HAP-1 (cell line): Measurements from ENCODE around the gene FLYWCH1.

Experiments
- DNase-seq, 2 experiments: peaks; one replicate each; pipeline ENCODE4 v3.0.0-alpha.2; 2016 to 2020; ENCODE audit warnings: low spot score in 2 of 2
- H3K27me3 ChIP-seq: fragments of 250-450 bp; sonication (Bioruptor Pico); 2 replicates; pipeline ENCODE4 v1.5.1; 2020; ENCODE audit warnings: low read depth, mild to moderate bottlenecking, moderate library complexity
- H3K36me3 ChIP-seq: fragments of 250-450 bp; sonication (Bioruptor Pico); replicated peaks from 2 replicates; pipeline ENCODE4 v1.5.1; 2020; ENCODE audit warnings: mild to moderate bottlenecking
- H3K4me1 ChIP-seq: fragments of 250-450 bp; sonication (Bioruptor Pico); 2 replicates; pipeline ENCODE4 v1.5.1; 2020; ENCODE audit warnings: mild to moderate bottlenecking
- H3K4me3 ChIP-seq: fragments of 250-450 bp; sonication (Bioruptor Pico); 2 replicates; pipeline ENCODE4 v1.5.1; 2020; ENCODE audit warnings: mild to moderate bottlenecking, moderate library complexity
- H3K9me3 ChIP-seq: fragments of 250-450 bp; sonication (Bioruptor Pico); 2 replicates; pipeline ENCODE4 v1.5.1; 2020; ENCODE audit warnings: mild to moderate bottlenecking, moderate library complexity
- in situ Hi-C: fragments of 300-500 bp; cut with MboI; formaldehyde crosslinking; loops from 3 replicates; pipeline ENCODE4 v1.14.3; 2020; ENCODE audit warnings: low sequenced_read_pairs, inconsistent platforms, mixed read lengths

FLYWCH1 gene

GRCh38 chr16:2956579-2956956 lies 44.8 kb downstream of the FLYWCH1 start:
- in situ Hi-C loops, result no loop called here
- DNase-seq, result no peak
- Histone ChIP-seq H3K4me3 (no peak overlapping the region), H3K27me3 (no peaks in the 10 kb centered on the region), H3K36me3 (no peaks in the 10 kb centered on the region), H3K4me1 (no peaks in the 10 kb centered on the region), H3K9me3 (no peaks in the 10 kb centered on the region)

- H3K4me3 ChIP-seq, result no peak overlapping the region
- H3K36me3 ChIP-seq, result no peaks in the 10 kb centered on the region
- peaks cover 2% of the 10 kb centered on the region; the same call in 1 of the 2 replicates for H3K4me1 ChIP-seq
- no peaks in the 10 kb centered on the region for H3K27me3 ChIP-seq
- no peaks in the 10 kb centered on the region for H3K9me3 ChIP-seq
- in situ Hi-C loops, result no loop called here
- no peak for DNase-seq
These were observed 47.5 kb downstream of the FLYWCH1 start for GRCh38 chr16:2959206-2959605.

- Histone ChIP-seq H3K4me1 (peaks cover 5% of the 10 kb centered on the region; the same call in 1 of the 2 replicates), H3K36me3 (no peaks in the 10 kb centered on the region), H3K27me3 (no peaks in the 10 kb centered on the region), H3K4me3 (no peak overlapping the region), H3K9me3 (no peaks in the 10 kb centered on the region)
- no peak for DNase-seq
- in situ Hi-C loops, result no loop called here
These were observed 48.7 kb downstream of the FLYWCH1 start for GRCh38 chr16:2960183-2961010.

GRCh38 chr16:2962334-2963073 lies 50.8 kb downstream of the FLYWCH1 start:
- H3K27me3 ChIP-seq, result no peaks in the 10 kb centered on the region
- H3K36me3 ChIP-seq, result no peaks in the 10 kb centered on the region
- in situ Hi-C loops, result no loop called here
- H3K4me3 ChIP-seq, result peak overlapping the region; percentile 68
- H3K4me1 ChIP-seq, result peaks cover 5% of the 10 kb centered on the region; the same call in 1 of the 2 replicates
- no peaks in the 10 kb centered on the region for H3K9me3 ChIP-seq
- peak in 1 of 2 experiments; percentile 43 for DNase-seq

GRCh38 chr16:2963074-2963722 lies 51.5 kb downstream of the FLYWCH1 start:
- Histone ChIP-seq H3K4me1 (peaks cover 8% of the 10 kb centered on the region), H3K27me3 (no peaks in the 10 kb centered on the region), H3K36me3 (no peaks in the 10 kb centered on the region), H3K9me3 (no peaks in the 10 kb centered on the region), H3K4me3 (peak overlapping the region; percentile 68)
- peak in 1 of 2 experiments; percentile 61 for DNase-seq
- in situ Hi-C loops, result no loop called here

- DNase-seq, result peak; percentile 92 to 97
- no peaks in the 10 kb centered on the region for H3K9me3 ChIP-seq
- H3K27me3 ChIP-seq, result no peaks in the 10 kb centered on the region
- peak within 1 kb of the TSS; percentile 68 for H3K4me3 ChIP-seq
- H3K4me1 ChIP-seq, result peaks cover 15% of the 10 kb centered on the region
- H3K36me3 ChIP-seq, result no peaks in the 10 kb centered on the region
- in situ Hi-C loops, result no loop called here
These were observed 52.2 kb downstream of the FLYWCH1 start, which contains the start of gene KREMEN2 for GRCh38 chr16:2963723-2964474. TSS of gene KREMEN2 (plus strand) at chr16:2964275. CDS start at chr16:2964521, 246 bp downstream.

- Histone ChIP-seq H3K4me3 (peak overlapping the region; percentile 68), H3K27me3 (no peaks in the 10 kb centered on the region), H3K9me3 (no peaks in the 10 kb centered on the region), H3K4me1 (peaks cover 16% of the 10 kb centered on the region), H3K36me3 (peaks cover 4% of the 10 kb centered on the region)
- in situ Hi-C loops, result no loop called here
- DNase-seq, result peak; percentile 89 to 98
These were observed 53.0 kb downstream of the FLYWCH1 start for GRCh38 chr16:2964475-2965336.

GRCh38 chr16:2966043-2966807 lies 54.5 kb downstream of the FLYWCH1 start:
- in situ Hi-C loops, result no loop called here
- no peaks in the 10 kb centered on the region for H3K9me3 ChIP-seq
- DNase-seq, result no peak
- H3K27me3 ChIP-seq, result no peaks in the 10 kb centered on the region
- H3K4me3 ChIP-seq, result no peak overlapping the region
- peaks cover 17% of the 10 kb centered on the region for H3K36me3 ChIP-seq
- peaks cover 22% of the 10 kb centered on the region for H3K4me1 ChIP-seq

- no peak for DNase-seq
- no peaks in the 10 kb centered on the region for H3K9me3 ChIP-seq
- in situ Hi-C loops, result no loop called here
- no peaks in the 10 kb centered on the region for H3K27me3 ChIP-seq
- H3K4me1 ChIP-seq, result peaks cover 23% of the 10 kb centered on the region
- no peak overlapping the region for H3K4me3 ChIP-seq
- H3K36me3 ChIP-seq, result peaks cover 23% of the 10 kb centered on the region
These were observed 55.1 kb downstream of the FLYWCH1 start for GRCh38 chr16:2966808-2967191.

- Histone ChIP-seq H3K27me3 (no peaks in the 10 kb centered on the region), H3K4me1 (peaks cover 23% of the 10 kb centered on the region), H3K36me3 (peaks cover 27% of the 10 kb centered on the region), H3K9me3 (no peaks in the 10 kb centered on the region), H3K4me3 (no peak overlapping the region)
- in situ Hi-C loops, result no loop called here
- no peak for DNase-seq
These were observed 55.5 kb downstream of the FLYWCH1 start for GRCh38 chr16:2967211-2967631.

- no peak overlapping the region for H3K4me3 ChIP-seq
- H3K36me3 ChIP-seq, result peaks cover 33% of the 10 kb centered on the region
- in situ Hi-C loops, result no loop called here
These were observed 56.0 kb downstream of the FLYWCH1 start for GRCh38 chr16:2967721-2968161.

GRCh38 chr16:2968368-2968737 lies 56.6 kb downstream of the FLYWCH1 start:
- peaks cover 21% of the 10 kb centered on the region for H3K4me1 ChIP-seq
- peak overlapping the region; percentile 93 for H3K4me3 ChIP-seq
- DNase-seq, result peak in 1 of 2 experiments; percentile 80
- H3K36me3 ChIP-seq, result peaks cover 39% of the 10 kb centered on the region
- in situ Hi-C loops, result no loop called here
- H3K27me3 ChIP-seq, result no peaks in the 10 kb centered on the region
- no peaks in the 10 kb centered on the region for H3K9me3 ChIP-seq

More at GRCh38 chr16:2967721-2968161, 56.0 kb downstream of the FLYWCH1 start:
- no peaks in the 10 kb centered on the region for H3K9me3 ChIP-seq
- H3K4me1 ChIP-seq, result peaks cover 21% of the 10 kb centered on the region
- no peak for DNase-seq
- no peaks in the 10 kb centered on the region for H3K27me3 ChIP-seq
